Measurements from ENCODE around the gene BAAT. TPM values are rescaled to one million over a fixed set of nuclear protein-coding genes. Genes with fewer than 3 reads are reported as not detected.

Gene BAAT
- total RNA-seq, 2 donors from 2014 or later: 0.30 TPM; not detected in 1

DNA sequence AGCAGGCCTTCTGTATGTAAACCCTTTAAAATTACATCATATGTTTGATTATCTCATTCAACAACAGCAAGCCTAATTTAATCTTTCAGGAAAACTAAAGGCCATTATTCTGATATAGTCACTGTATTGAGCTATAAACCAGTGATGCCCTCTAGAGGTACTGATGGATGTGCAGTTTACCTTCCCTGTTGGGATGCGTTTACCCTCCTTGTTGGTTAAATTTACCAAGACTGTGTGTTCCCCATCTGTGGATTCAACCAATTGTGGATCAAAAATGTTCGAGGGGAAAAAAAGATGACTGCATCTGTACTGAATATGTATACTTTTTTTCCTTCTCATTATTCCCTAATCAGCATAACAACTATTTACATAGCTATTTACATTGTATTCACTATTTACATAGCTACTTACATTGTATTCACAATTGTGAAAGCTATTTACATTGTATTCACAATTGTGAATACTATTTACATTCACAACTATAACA, 3.7 kb upstream of the BAAT start:
- no peaks in the 10 kb centered on the region for H3K27me3 ChIP-seq
- H3K4me3 ChIP-seq: no peak overlapping the region
- DNase-seq: no peak
- intact Hi-C loops (cut with DNase I): loop anchor here (5.0 kb wide), 2 partner anchors 76 to 271 kb away; no protein-coding TSS in a partner anchor
- no peaks in the 10 kb centered on the region for H3K4me1 ChIP-seq
- H3K9ac ChIP-seq (ENCODE audit: low read depth in 2 of 2, low read length in 2 of 2): no peak overlapping the region
- H3K27ac ChIP-seq: no peak overlapping the region
- no peaks in the 10 kb centered on the region for H3K9me3 ChIP-seq
- TF ChIP-seq, protein P1, sequence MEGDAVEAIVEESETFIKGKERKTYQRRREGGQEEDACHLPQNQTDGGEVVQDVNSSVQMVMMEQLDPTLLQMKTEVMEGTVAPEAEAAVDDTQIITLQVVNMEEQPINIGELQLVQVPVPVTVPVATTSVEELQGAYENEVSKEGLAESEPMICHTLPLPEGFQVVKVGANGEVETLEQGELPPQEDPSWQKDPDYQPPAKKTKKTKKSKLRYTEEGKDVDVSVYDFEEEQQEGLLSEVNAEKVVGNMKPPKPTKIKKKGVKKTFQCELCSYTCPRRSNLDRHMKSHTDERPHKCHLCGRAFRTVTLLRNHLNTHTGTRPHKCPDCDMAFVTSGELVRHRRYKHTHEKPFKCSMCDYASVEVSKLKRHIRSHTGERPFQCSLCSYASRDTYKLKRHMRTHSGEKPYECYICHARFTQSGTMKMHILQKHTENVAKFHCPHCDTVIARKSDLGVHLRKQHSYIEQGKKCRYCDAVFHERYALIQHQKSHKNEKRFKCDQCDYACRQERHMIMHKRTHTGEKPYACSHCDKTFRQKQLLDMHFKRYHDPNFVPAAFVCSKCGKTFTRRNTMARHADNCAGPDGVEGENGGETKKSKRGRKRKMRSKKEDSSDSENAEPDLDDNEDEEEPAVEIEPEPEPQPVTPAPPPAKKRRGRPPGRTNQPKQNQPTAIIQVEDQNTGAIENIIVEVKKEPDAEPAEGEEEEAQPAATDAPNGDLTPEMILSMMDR (IDR thresholded peaks at IDR 0.05): no peak
- H3K36me3 ChIP-seq: no peaks in the 10 kb centered on the region

DNA sequence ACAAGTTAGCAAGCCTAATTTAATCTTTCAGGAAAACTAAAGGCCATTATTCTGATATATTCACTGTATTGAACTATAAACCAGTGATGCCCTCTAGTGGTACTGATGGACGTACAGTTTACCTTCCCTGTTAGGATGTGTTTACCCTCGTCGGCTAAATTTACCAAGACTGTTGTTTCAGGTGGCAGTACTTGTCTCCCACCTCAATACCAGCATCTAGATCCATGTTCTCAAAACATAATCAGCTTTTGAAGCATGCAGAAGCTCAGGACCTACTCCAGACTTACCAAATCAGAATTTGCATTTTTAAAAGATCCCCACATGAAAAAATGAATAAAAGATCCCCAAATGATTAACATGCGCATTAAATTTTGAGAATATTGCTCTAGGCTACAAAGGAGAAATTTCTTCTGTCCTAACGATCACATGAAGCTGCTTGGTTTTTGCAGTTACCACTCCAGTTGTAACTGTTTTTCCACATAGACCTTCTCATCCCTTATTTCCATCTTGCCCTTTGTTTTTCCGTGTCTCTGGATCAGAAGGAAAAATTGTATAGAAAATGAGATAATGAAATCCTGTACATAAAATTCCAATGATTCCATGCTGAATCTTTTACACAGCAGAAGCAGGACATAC, 3.2 kb upstream of the BAAT start:
- Histone ChIP-seq H3K36me3 (no peaks in the 10 kb centered on the region), H3K27ac (no peak overlapping the region)
- peak; percentile 26 for DNase-seq

DNA sequence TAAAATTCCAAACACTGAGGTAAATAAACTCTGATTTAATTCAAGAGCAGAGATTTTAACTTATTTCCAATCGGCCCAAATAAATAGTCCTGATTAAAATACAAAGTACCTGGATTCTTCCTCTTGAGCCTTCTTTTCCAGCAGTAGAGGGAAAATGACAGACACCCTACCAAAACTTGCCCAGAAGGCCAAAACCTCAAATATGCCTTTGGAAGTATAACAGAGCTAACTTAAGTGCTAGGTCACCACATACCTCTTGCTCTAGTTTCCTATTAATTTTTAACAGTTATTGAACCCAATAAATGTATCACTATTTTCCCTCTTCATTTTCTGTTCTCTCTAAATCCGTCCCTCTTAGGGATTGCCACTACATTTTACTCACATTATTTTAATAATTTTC, 1.4 kb downstream of the BAAT start:
- no peak overlapping the region for H3K27ac ChIP-seq
- no peak for DNase-seq

More for the DNA sequence above, 3.2 kb upstream of the BAAT start:
- no peak overlapping the region for H3K9ac ChIP-seq (ENCODE audit: low read depth in 2 of 2, low read length in 2 of 2)
- TF ChIP-seq, protein P1 (IDR thresholded peaks at IDR 0.05): peak; percentile 38
- H3K27me3 ChIP-seq: no peaks in the 10 kb centered on the region
- H3K4me3 ChIP-seq: no peak overlapping the region
- H3K4me1 ChIP-seq: no peaks in the 10 kb centered on the region
- H3K9me3 ChIP-seq: no peaks in the 10 kb centered on the region
- intact Hi-C loops (cut with DNase I): loop anchor here (5.0 kb wide), 2 partner anchors 76 to 271 kb away; no protein-coding TSS in a partner anchor

GRCh38 chr9:101381833-101382342, 2.9 kb downstream of the BAAT start:
- DNase-seq: no peak
- no peaks in the 10 kb centered on the region for H3K27me3 ChIP-seq
- H3K9ac ChIP-seq (ENCODE audit: low read depth in 2 of 2, low read length in 2 of 2): no peak overlapping the region
- H3K4me1 ChIP-seq: no peaks in the 10 kb centered on the region
- TF ChIP-seq, protein P1 (IDR thresholded peaks at IDR 0.05): no peak
- no peak overlapping the region for H3K27ac ChIP-seq
- intact Hi-C loops (cut with DNase I): no loop called here
- H3K9me3 ChIP-seq: no peaks in the 10 kb centered on the region
- no peaks in the 10 kb centered on the region for H3K36me3 ChIP-seq
- no peak overlapping the region for H3K4me3 ChIP-seq

More for the DNA sequence above, 1.4 kb downstream of the BAAT start:
- no peak overlapping the region for H3K9ac ChIP-seq (ENCODE audit: low read depth in 2 of 2, low read length in 2 of 2)
- no peaks in the 10 kb centered on the region for H3K4me1 ChIP-seq
- no peaks in the 10 kb centered on the region for H3K9me3 ChIP-seq
- H3K36me3 ChIP-seq: no peaks in the 10 kb centered on the region
- TF ChIP-seq, protein P1 (IDR thresholded peaks at IDR 0.05): no peak
- H3K4me3 ChIP-seq: no peak overlapping the region
- no peaks in the 10 kb centered on the region for H3K27me3 ChIP-seq
- intact Hi-C loops (cut with DNase I): no loop called here

- TF ChIP-seq, protein P1 (IDR thresholded peaks at IDR 0.05): no peak
- no peaks in the 10 kb centered on the region for H3K27me3 ChIP-seq
- intact Hi-C loops (cut with DNase I): no loop called here
- no peak overlapping the region for H3K9ac ChIP-seq (ENCODE audit: low read depth in 2 of 2, low read length in 2 of 2)
- DNase-seq: no peak
- H3K4me1 ChIP-seq: no peaks in the 10 kb centered on the region
- H3K4me3 ChIP-seq: no peak overlapping the region
- H3K27ac ChIP-seq: no peak overlapping the region
- H3K9me3 ChIP-seq: no peaks in the 10 kb centered on the region
- no peaks in the 10 kb centered on the region for H3K36me3 ChIP-seq
These were observed 3.7 kb downstream of the BAAT start for GRCh38 chr9:101381118-101381517.

Data from colonic mucosa (tissue), 4 donors.